ENCODE results near the gene GAS6.

Gene GAS6

DNA sequence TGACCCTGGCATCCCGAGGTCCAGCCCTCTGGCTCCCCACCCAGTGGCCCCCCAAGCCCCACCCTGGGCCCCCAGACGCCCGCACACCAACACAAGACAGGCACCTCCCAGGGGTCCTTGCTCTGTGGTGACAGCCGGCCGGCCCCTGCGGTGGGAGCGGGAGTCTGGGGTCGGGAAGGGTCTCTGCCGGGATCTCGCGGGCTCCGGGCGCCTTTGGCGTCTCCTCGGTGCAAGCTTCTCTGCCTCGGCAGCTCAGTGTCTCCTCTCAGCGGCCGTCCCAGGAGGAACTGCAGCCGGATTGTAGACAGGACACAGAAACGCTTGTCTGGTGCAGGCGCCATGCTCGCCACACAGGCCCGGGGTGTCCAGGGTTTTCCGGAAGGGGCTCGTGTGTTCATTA, 61.1 kb downstream of the GAS6 start:
- ATAC-seq = no peak
- TF ChIP-seq ZNF8 (CRISPR knock-in tag; IDR thresholded peaks at IDR 0.05) (no peak), CSDC2 (CRISPR knock-in tag; IDR thresholded peaks at IDR 0.05) (no peak)
- TF ChIP-seq, protein P1, sequence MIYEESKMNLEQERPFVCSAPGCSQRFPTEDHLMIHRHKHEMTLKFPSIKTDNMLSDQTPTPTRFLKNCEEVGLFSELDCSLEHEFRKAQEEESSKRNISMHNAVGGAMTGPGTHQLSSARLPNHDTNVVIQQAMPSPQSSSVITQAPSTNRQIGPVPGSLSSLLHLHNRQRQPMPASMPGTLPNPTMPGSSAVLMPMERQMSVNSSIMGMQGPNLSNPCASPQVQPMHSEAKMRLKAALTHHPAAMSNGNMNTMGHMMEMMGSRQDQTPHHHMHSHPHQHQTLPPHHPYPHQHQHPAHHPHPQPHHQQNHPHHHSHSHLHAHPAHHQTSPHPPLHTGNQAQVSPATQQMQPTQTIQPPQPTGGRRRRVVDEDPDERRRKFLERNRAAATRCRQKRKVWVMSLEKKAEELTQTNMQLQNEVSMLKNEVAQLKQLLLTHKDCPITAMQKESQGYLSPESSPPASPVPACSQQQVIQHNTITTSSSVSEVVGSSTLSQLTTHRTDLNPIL (CRISPR knock-in tag; IDR thresholded peaks at IDR 0.05; ENCODE audit: low read depth) = no peak

DNA sequence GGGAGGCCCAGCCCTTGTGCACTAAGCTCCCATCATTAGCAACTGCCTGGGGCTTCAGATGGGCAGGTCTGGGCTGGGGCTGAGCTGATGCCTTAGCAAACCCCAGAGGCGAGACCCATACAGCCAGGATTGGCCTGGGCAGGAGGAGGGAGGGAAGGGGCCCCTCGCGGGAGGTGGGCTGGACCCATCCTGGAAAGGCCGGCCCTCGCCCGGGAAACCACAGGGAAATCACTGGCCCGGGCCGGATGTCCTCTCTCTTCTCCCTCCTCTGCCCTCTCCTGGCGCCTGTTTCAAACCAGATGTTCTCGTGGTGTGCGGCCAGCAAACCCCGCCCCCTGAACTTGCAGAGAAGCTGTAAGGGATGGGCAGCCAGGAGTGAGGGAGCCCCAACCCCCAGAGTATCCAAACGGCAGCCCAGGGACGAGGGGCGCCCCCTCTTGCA, 61.8 kb downstream of the GAS6 start:
- TF ChIP-seq ZNF565 (CRISPR knock-in tag; conservative IDR thresholded peaks at IDR 0.05; ENCODE audit: low read depth) (no peak), ZNF70 (CRISPR knock-in tag; IDR thresholded peaks at IDR 0.05) (no peak), OSR1 (CRISPR knock-in tag; IDR thresholded peaks at IDR 0.05) (no peak), ZFP3 (CRISPR knock-in tag; IDR thresholded peaks at IDR 0.05) (no peak), PPARA (CRISPR knock-in tag; IDR thresholded peaks at IDR 0.05; ENCODE audit: borderline replicate concordance) (no peak)
- TF ChIP-seq, protein P2, sequence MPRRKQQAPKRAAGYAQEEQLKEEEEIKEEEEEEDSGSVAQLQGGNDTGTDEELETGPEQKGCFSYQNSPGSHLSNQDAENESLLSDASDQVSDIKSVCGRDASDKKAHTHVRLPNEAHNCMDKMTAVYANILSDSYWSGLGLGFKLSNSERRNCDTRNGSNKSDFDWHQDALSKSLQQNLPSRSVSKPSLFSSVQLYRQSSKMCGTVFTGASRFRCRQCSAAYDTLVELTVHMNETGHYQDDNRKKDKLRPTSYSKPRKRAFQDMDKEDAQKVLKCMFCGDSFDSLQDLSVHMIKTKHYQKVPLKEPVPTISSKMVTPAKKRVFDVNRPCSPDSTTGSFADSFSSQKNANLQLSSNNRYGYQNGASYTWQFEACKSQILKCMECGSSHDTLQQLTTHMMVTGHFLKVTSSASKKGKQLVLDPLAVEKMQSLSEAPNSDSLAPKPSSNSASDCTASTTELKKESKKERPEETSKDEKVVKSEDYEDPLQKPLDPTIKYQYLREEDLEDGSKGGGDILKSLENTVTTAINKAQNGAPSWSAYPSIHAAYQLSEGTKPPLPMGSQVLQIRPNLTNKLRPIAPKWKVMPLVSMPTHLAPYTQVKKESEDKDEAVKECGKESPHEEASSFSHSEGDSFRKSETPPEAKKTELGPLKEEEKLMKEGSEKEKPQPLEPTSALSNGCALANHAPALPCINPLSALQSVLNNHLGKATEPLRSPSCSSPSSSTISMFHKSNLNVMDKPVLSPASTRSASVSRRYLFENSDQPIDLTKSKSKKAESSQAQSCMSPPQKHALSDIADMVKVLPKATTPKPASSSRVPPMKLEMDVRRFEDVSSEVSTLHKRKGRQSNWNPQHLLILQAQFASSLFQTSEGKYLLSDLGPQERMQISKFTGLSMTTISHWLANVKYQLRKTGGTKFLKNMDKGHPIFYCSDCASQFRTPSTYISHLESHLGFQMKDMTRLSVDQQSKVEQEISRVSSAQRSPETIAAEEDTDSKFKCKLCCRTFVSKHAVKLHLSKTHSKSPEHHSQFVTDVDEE (CRISPR knock-in tag; IDR thresholded peaks at IDR 0.05) = no peak
- peak; percentile 93 for ATAC-seq

DNA sequence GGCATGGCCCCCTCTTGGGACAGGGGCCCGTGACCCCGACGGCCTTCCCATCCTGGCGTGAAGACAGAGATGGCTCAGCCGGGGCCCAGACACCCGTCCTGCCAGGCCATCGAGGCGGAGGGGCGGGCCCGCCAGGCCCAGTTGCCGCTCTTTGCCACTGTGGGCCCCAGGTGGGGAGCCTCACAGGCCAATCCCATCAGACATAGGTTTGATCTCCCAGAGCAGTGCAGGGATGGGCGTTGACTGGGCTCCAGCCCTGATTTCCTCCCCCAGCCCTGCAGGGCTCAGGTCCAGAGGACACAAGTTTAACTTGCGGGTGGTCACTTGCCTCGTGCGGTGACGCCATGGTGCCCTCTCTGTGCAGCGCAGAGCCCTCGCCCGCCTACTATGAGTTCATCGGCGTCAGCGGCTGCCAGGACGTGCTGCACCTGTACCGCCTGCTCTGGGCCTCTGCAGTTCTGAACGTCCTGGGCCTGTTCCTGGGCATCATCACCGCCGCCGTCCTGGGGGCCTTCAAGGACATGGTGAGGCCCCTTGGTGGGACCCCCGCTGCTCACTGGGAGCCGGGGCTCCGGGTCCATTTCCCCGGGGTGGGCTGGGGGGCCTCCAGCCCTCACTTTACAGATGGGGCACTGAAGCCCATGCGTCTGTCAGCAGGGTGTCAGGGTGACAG, 62.5 kb downstream of the GAS6 start:
- TF ChIP-seq ZNF70 (CRISPR knock-in tag; IDR thresholded peaks at IDR 0.05) = no peak
- TF ChIP-seq, protein P1 (CRISPR knock-in tag; IDR thresholded peaks at IDR 0.05; ENCODE audit: low read depth) = no peak
- TF ChIP-seq ISL1 (CRISPR knock-in tag; IDR thresholded peaks at IDR 0.05) = no peak
- no peak for TF ChIP-seq ZNF8 (CRISPR knock-in tag; IDR thresholded peaks at IDR 0.05)
- no peak for TF ChIP-seq SNAI2 (CRISPR knock-in tag; IDR thresholded peaks at IDR 0.05)
- ATAC-seq = no peak

DNA sequence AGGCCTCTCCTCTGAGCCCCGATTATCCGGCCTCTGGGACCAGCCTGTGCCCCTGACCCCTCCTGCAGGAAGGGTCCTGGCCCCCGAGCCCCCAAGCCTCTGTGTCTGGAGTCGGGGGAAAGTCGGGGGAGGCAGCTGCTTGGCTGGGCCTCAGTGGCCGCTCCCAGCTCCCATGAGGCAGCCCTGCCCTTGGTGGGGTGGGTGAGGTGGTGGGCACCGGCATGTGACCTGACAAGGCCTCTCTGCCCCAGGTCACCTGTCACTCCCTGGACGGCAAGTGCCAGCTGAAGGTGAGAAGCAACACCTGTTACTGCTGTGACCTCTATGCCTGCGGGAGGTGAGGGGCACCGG, 63.3 kb downstream of the GAS6 start:
- ATAC-seq = no peak
- TF ChIP-seq, protein P1 (CRISPR knock-in tag; IDR thresholded peaks at IDR 0.05; ENCODE audit: low read depth) = no peak
- TF ChIP-seq ZC3H10 (CRISPR knock-in tag; IDR thresholded peaks at IDR 0.05) (no peak), TOX (CRISPR knock-in tag; IDR thresholded peaks at IDR 0.05; ENCODE audit: borderline replicate concordance) (no peak), ZNF565 (CRISPR knock-in tag; conservative IDR thresholded peaks at IDR 0.05; ENCODE audit: low read depth) (no peak)
- TF ChIP-seq, protein P3, sequence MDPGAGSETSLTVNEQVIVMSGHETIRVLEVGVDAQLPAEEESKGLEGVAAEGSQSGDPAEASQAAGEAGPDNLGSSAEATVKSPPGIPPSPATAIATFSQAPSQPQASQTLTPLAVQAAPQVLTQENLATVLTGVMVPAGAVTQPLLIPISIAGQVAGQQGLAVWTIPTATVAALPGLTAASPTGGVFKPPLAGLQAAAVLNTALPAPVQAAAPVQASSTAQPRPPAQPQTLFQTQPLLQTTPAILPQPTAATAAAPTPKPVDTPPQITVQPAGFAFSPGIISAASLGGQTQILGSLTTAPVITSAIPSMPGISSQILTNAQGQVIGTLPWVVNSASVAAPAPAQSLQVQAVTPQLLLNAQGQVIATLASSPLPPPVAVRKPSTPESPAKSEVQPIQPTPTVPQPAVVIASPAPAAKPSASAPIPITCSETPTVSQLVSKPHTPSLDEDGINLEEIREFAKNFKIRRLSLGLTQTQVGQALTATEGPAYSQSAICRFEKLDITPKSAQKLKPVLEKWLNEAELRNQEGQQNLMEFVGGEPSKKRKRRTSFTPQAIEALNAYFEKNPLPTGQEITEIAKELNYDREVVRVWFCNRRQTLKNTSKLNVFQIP (CRISPR knock-in tag; IDR thresholded peaks at IDR 0.05; ENCODE audit: borderline replicate concordance, low read depth) = no peak

DNA sequence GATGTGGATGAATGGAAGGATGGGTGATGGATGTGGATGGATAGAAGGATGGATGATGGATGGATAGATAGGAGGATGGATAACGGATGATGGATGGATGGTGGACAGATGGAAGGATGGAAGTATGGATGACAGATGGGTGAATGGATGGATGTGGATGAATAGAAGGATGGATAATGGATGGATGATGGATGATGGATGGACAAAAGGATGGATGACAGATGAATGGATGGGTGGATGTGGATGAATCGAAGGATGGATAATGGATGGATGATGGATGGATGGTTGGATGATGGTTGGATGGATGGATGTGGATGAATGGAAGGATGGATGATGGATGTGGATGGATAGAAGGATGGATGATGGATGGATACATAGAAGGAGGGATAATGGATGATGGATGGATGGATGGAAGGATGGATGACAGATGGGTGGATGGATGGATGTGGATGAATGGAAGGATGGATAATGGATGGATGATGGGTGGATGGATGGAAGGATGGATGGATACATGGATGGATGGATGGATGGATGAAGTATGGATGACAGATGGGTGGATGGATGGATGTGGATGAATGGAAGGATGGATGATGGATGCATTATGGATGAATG, 65.6 kb downstream of the GAS6 start:
- ATAC-seq = no peak

More for the DNA sequence above, 65.6 kb downstream of the GAS6 start:
- no peak for TF ChIP-seq SNAI2 (CRISPR knock-in tag; IDR thresholded peaks at IDR 0.05)

Measured in SK-N-SH treated with all-trans-retinoic acid at 6 μM for 48 hours (cell line).